Endothelial cell of umbilical vein (primary cell): ENCODE results near the gene DHX40. TPM values are rescaled to one million over a fixed set of nuclear protein-coding genes. Genes with fewer than 3 reads are reported as not detected.

ENCODE experiments used
- BruUV-seq: library from RNA; stranded (reverse); fragments of 400-500 nt; replicated peaks from 2 replicates; lab custom pipeline; 2021; lab: Mats Ljungman, UMichigan
- CTCF ChIA-PET: fragments of 300-600, 350-600 bp; sonication (Branson Sonifier 250); formaldehyde crosslinking; loops from one replicate; lab custom pipeline; 2021; ENCODE audit warnings: antibody characterized with exemption, inconsistent platforms; lab: Charles Lee
- POLR2A ChIA-PET: fragments of 300-600, 350-600 bp; sonication (Branson Sonifier 250); formaldehyde crosslinking; loops from one replicate; lab custom pipeline; 2021; ENCODE audit warnings: antibody characterized with exemption, inconsistent platforms; lab: Charles Lee
- DNase-seq: peaks from one replicate; pipeline ENCODE4 v3.0.0-alpha.2; 2011; ENCODE audit warnings: low read depth, low spot score
- FAIRE-seq: peaks from 2 replicates; lab custom pipeline; 2011; peaks lifted over from hg19 to GRCh38; lab: Jason Lieb, UNC
- H2AFZ ChIP-seq: 2 replicates; pipeline ENCODE4 v1.6.0; 2012; ENCODE audit warnings: low read depth, low read length, control low read depth, inconsistent platforms
- H3K27ac ChIP-seq: 2 replicates; pipeline ENCODE4 v1.5.1; 2011; ENCODE audit warnings: low read depth, mild to moderate bottlenecking, control low read depth, low read length, moderate library complexity; ENCODE audit not compliant: insufficient read depth
- H3K27me3 ChIP-seq, 2 experiments: 2 replicates each; pipeline versions ENCODE4 v1.6.0 to v1.6.1; 2011; ENCODE audit warnings: low read length in 2 of 2, mixed read lengths in 1 of 2; ENCODE audit not compliant: control insufficient read depth in 2 of 2, insufficient read depth in 2 of 2
- H3K36me3 ChIP-seq, 2 experiments: 2 replicates in 1 of 2; 3 replicates in 1 of 2; pipeline ENCODE4 v1.5.1; 2011; ENCODE audit warnings: low read length in 2 of 2, mild to moderate bottlenecking in 1 of 2, moderate library complexity in 1 of 2; ENCODE audit not compliant: control insufficient read depth in 2 of 2, insufficient read depth in 2 of 2; ENCODE audit errors: extremely low read depth in 1 of 2
- H3K4me1 ChIP-seq: 3 replicates; pipeline ENCODE4 v1.5.1; 2011; ENCODE audit warnings: mild to moderate bottlenecking, low read length; ENCODE audit not compliant: control insufficient read depth, insufficient read depth; ENCODE audit errors: extremely low read depth
- H3K4me2 ChIP-seq: 2 replicates; pipeline ENCODE4 v1.6.1; 2011; ENCODE audit warnings: low read length, control low read depth, mixed read lengths; ENCODE audit not compliant: insufficient read depth
- H3K4me3 ChIP-seq, 3 experiments: fragments of 200-600 bp in 1 of 3; sonication (generic), shearing (Covaris generic) in 1 of 3; replicated peaks in 1 of 3; 2 replicates each; pipeline ENCODE4 v1.5.1; 2011 to 2016; ENCODE audit warnings: control low read depth in 3 of 3, low read length in 3 of 3, mild to moderate bottlenecking in 2 of 3, inconsistent platforms in 1 of 3, low read depth in 1 of 3, moderate library complexity in 1 of 3; ENCODE audit not compliant: insufficient read depth in 1 of 3
- H3K79me2 ChIP-seq: 2 replicates; pipeline ENCODE4 v1.6.0; 2012; ENCODE audit warnings: low read length, inconsistent platforms; ENCODE audit not compliant: control insufficient read depth, insufficient read depth
- H3K9ac ChIP-seq: replicated peaks from 2 replicates; pipeline ENCODE3; 2011; ENCODE audit warnings: low read length, control low read depth; ENCODE audit not compliant: insufficient read depth; ENCODE audit errors: extremely low read depth
- H3K9me1 ChIP-seq: replicated peaks from 3 replicates; pipeline ENCODE4 v1.6.0; 2011; ENCODE audit warnings: mild to moderate bottlenecking, low read length; ENCODE audit not compliant: control insufficient read depth, insufficient read depth; ENCODE audit errors: extremely low read depth
- H3K9me3 ChIP-seq: replicated peaks from 2 replicates; pipeline ENCODE4 v1.5.1; 2012; ENCODE audit warnings: low read length, inconsistent platforms; ENCODE audit not compliant: control insufficient read depth, insufficient read depth
- H4K20me1 ChIP-seq: replicated peaks from 2 replicates; pipeline ENCODE3; 2011; ENCODE audit warnings: mild to moderate bottlenecking, low read length; ENCODE audit not compliant: control insufficient read depth, insufficient read depth; ENCODE audit errors: extremely low read depth
- GATA2 ChIP-seq: IDR thresholded peaks from 2 replicates; pipeline ENCODE4 v1.7.0; 2011; ENCODE audit warnings: low read depth, mild to moderate bottlenecking, moderate library complexity, mixed read lengths, low read length; ENCODE audit not compliant: insufficient read length, insufficient read depth
- MYC ChIP-seq: IDR thresholded peaks from one replicate; pipeline ENCODE4 v1.6.1; 2011; ENCODE audit warnings: mild to moderate bottlenecking, low read depth, low read length
- POLR2A ChIP-seq: IDR thresholded peaks from 2 replicates; pipeline ENCODE4 v1.6.1; 2012; ENCODE audit warnings: low read depth, mild to moderate bottlenecking, control low read depth, low read length
- POLR2AphosphoS5 ChIP-seq: IDR thresholded peaks from 2 replicates; pipeline ENCODE4 v1.6.1; 2012; ENCODE audit warnings: low read depth, mild to moderate bottlenecking, control low read depth, low read length, moderate library complexity; ENCODE audit not compliant: insufficient read depth
- dilution Hi-C: fragments of 300-500 bp; cut with MboI; formaldehyde crosslinking; loops from one replicate; pipeline ENCODE4 v1.15.0; 2019; ENCODE audit warnings: low sequenced_read_pairs; ENCODE audit not compliant: extremely low pct_ligation_motif_present
- intact Hi-C: fragments of 100-400 bp; cut with micrococcal nuclease; formaldehyde crosslinking; loops from one replicate; pipeline ENCODE4 v1.10.0; 2022
- polyA plus RNA-seq, 4 experiments: library from polyadenylated mRNA; depleted of rRNA in 3 of 4; stranded (reverse) in 3 of 4; unstranded in 1 of 4; fragments of >200 nt; gene quantifications; 2 replicates each; pipeline versions ENCODE4 v1.2.1 to v1.2.3, GENCODE V29; 2011 to 2012; ENCODE audit warnings: missing spikeins in 1 of 4
- total RNA-seq: library from RNA; stranded (reverse); gene quantifications from 2 replicates; pipeline ENCODE4 v1.2.3, GENCODE V29; 2021
- TF ChIP-seq, protein P1 (sequence below), 2 donors: IDR thresholded peaks; 1 replicate in 1 of 2; 2 replicates in 1 of 2; pipeline ENCODE4 v1.5.1; 2011; ENCODE audit warnings: low read length in 2 of 2, mild to moderate bottlenecking in 2 of 2, moderate library complexity in 2 of 2, control low read depth in 1 of 2, inconsistent platforms in 1 of 2, low read depth in 1 of 2; ENCODE audit not compliant: insufficient read depth in 1 of 2; ENCODE audit errors: extremely low read depth in 1 of 2
- TF ChIP-seq, protein P2 (sequence below): IDR thresholded peaks from 2 replicates; pipeline ENCODE4 v1.6.1; 2011; ENCODE audit not compliant: insufficient read depth, insufficient read length

DHX40 gene
- total and polyA plus RNA-seq, 2 donors (not counting 3 experiments of a cell fraction or from before 2014, with no cell fraction given) = 14.0 to 29.7 TPM

DNA sequence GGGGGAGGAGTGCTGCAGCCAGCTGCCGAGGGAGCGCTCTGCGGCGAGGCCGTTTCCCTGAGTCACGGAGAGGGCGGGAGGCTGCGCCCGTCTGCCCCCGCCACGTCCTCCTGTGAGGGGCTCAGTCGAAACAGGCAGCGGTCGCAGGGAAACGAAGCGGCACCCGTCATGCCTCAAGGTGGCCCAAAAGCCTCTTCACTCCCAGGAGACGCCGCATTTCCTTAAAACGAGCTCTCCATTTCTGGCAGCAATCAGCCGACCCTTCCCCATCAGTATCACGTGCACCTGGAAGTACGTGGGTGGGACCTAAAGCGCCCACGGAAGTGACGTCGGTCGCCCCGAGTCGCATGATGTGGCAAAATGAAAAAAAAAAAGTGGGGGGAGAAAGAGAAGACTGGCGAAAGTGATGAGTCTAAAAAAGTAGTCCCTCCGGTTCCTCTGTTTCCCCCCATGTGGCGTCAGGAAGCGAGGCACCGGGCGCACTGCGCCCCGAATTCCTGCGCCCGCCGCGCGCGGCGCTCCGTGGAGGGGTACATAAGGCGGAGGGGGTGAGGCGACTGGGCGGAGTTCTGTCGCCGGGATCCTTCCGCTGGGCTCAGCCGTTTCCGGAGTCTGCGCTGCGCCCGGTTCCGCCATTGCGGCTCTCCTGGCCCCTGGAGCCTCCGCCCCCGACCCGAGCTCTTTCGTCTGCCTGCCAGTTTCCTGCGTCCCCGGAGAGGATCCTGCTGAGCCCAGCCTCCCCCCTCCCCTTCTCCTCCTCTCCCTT, 54.1 kb downstream of the DHX40 start, which contains the start of gene CLTC:
Gene CLTC, plus strand, starts transcription at position 598 of the 766 bp plus-strand sequence. CDS start 237 bp downstream, outside the sequence.
- Histone ChIP-seq H3K4me1 (peaks cover 42% of the 10 kb centered on the region), H3K9me1 (no peaks in the 10 kb centered on the region), H3K4me2 (peak within 1 kb of the TSS; percentile 97), H3K79me2 (peaks cover 55% of the 10 kb centered on the region), H3K27ac (peak within 1 kb of the TSS; percentile 91), H3K9me3 (no peaks in the 10 kb centered on the region), H3K9ac (peak within 1 kb of the TSS; percentile 98), H3K27me3 (no peaks in the 10 kb centered on the region), H3K4me3 (peak within 1 kb of the TSS; percentile 88 to 94 (median 93)), H4K20me1 (peaks cover 14% of the 10 kb centered on the region), H3K36me3 (peaks cover 0 to 2% of the 10 kb centered on the region in 2 experiments), H2AFZ (peak within 1 kb of the TSS; percentile 9)
- DNase-seq (peak; percentile 97), FAIRE-seq (peak; percentile 88)
- dilution Hi-C loops = no loop called here
- no TSS peak for BruUV-seq
- intact Hi-C loops = loop anchor here (1.0 to 10.0 kb wide), 7 partner anchors 15 to 465 kb away; partner anchors contain the start of genes PRR11, PTRH2, SKA2 and VMP1
- CTCF ChIA-PET = interaction anchor here (1.1 to 2.0 kb wide), 5 partner anchors 49 to 290 kb away, joined by 3 to 7 read pairs (median 3); partner anchors contain the start of gene DHX40
- TF ChIP-seq, protein P1, sequence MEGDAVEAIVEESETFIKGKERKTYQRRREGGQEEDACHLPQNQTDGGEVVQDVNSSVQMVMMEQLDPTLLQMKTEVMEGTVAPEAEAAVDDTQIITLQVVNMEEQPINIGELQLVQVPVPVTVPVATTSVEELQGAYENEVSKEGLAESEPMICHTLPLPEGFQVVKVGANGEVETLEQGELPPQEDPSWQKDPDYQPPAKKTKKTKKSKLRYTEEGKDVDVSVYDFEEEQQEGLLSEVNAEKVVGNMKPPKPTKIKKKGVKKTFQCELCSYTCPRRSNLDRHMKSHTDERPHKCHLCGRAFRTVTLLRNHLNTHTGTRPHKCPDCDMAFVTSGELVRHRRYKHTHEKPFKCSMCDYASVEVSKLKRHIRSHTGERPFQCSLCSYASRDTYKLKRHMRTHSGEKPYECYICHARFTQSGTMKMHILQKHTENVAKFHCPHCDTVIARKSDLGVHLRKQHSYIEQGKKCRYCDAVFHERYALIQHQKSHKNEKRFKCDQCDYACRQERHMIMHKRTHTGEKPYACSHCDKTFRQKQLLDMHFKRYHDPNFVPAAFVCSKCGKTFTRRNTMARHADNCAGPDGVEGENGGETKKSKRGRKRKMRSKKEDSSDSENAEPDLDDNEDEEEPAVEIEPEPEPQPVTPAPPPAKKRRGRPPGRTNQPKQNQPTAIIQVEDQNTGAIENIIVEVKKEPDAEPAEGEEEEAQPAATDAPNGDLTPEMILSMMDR (IDR thresholded peaks at IDR 0.05; ENCODE audit: extremely low read depth in 1 of 2, insufficient read depth in 1 of 2, low read depth in 1 of 2, low read length in 2 of 2) = no peak
- TF ChIP-seq, protein P2, sequence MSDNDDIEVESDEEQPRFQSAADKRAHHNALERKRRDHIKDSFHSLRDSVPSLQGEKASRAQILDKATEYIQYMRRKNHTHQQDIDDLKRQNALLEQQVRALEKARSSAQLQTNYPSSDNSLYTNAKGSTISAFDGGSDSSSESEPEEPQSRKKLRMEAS = peak; percentile 51
- TF ChIP-seq POLR2A = peak; percentile 81
- peak; percentile 67 for TF ChIP-seq MYC
- TF ChIP-seq GATA2 = no peak
- peak; percentile 87 for TF ChIP-seq POLR2AphosphoS5
- POLR2A ChIA-PET = interaction anchor here (0.7 to 1.6 kb wide), 14 partner anchors 8 to 463 kb away, joined by 3 to 8 read pairs (median 4); partner anchors contain the start of genes PTRH2 and VMP1
